Measurements from ENCODE around the gene PHAF1. TPM values are rescaled to one million over a fixed set of nuclear protein-coding genes. Genes with fewer than 3 reads are reported as not detected.

The PHAF1 gene
- total and polyA plus RNA-seq, 2 of the 13 experiments (the other 11 are each of a cell fraction or from before 2014, with no cell fraction given): 48.3 to 174 TPM

- TF ChIP-seq ZNF710 (CRISPR knock-in tag; IDR thresholded peaks at IDR 0.05; ENCODE audit: borderline replicate concordance) (no peak), BATF2 (CRISPR knock-in tag; IDR thresholded peaks at IDR 0.05) (no peak), SNAPC2 (CRISPR knock-in tag; IDR thresholded peaks at IDR 0.05) (no peak), SMARCE1 (IDR thresholded peaks at IDR 0.05; ENCODE audit: borderline replicate concordance) (no peak), ZNF230 (CRISPR knock-in tag; IDR thresholded peaks at IDR 0.05) (0 out of 2 replicates have a peak, but pooled peaks have one; percentile 44), FOXC1 (CRISPR knock-in tag; IDR thresholded peaks at IDR 0.05; ENCODE audit: borderline replicate concordance) (no peak), ELF3 (CRISPR knock-in tag; IDR thresholded peaks at IDR 0.05) (no peak), DPF2 (CRISPR knock-in tag; IDR thresholded peaks at IDR 0.05; ENCODE audit: borderline replicate concordance, low read depth) (no peak), ZNF567 (CRISPR knock-in tag; IDR thresholded peaks at IDR 0.05; ENCODE audit: borderline replicate concordance) (no peak), ZNF776 (CRISPR knock-in tag; IDR thresholded peaks at IDR 0.05) (no peak)
- TF ChIP-seq, protein P1, sequence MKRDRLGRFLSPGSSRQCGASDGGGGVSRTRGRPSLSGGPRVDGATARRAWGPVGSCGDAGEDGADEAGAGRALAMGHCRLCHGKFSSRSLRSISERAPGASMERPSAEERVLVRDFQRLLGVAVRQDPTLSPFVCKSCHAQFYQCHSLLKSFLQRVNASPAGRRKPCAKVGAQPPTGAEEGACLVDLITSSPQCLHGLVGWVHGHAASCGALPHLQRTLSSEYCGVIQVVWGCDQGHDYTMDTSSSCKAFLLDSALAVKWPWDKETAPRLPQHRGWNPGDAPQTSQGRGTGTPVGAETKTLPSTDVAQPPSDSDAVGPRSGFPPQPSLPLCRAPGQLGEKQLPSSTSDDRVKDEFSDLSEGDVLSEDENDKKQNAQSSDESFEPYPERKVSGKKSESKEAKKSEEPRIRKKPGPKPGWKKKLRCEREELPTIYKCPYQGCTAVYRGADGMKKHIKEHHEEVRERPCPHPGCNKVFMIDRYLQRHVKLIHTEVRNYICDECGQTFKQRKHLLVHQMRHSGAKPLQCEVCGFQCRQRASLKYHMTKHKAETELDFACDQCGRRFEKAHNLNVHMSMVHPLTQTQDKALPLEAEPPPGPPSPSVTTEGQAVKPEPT (CRISPR knock-in tag; IDR thresholded peaks at IDR 0.05; ENCODE audit: low read depth): no peak
Observed at GRCh38 chr16:67192781-67193361, 83.1 kb downstream of the PHAF1 start (continued).

Data from HepG2 (cell line).